Immature natural killer cell (primary cell): ENCODE data around the gene OMP. TPM values are rescaled to one million over a fixed set of nuclear protein-coding genes. Genes with fewer than 3 reads are reported as not detected.

Experiments used
- DNase-seq, 3 donors: peaks; one replicate each; pipeline ENCODE4 v3.0.0; 2022; ENCODE audit warnings: mixed read lengths in 1 of 3
- H3K27ac Mint-ChIP-seq, 6 donors: one replicate each; pipeline ENCODE4 v1.8.0; 2020; ENCODE audit warnings: mixed read lengths in 6 of 6, mild to moderate bottlenecking in 5 of 6, inconsistent platforms in 4 of 6, moderate library complexity in 3 of 6
- H3K27me3 Mint-ChIP-seq, 3 donors: one replicate each; pipeline ENCODE4 v1.8.0; 2020 to 2021; ENCODE audit warnings: low read depth in 3 of 3, mild to moderate bottlenecking in 3 of 3, mixed read lengths in 3 of 3, moderate library complexity in 3 of 3, inconsistent platforms in 1 of 3
- H3K36me3 Mint-ChIP-seq, 3 donors: one replicate each; pipeline ENCODE4 v1.8.0; 2020; ENCODE audit warnings: mixed read lengths in 3 of 3, inconsistent platforms in 2 of 3, mild to moderate bottlenecking in 2 of 3
- H3K4me1 Mint-ChIP-seq, 2 donors: one replicate each; pipeline ENCODE4 v1.8.0; 2020; ENCODE audit warnings: inconsistent platforms in 2 of 2, mild to moderate bottlenecking in 2 of 2, mixed read lengths in 2 of 2, moderate library complexity in 1 of 2
- H3K4me3 Mint-ChIP-seq, 5 donors: one replicate each; pipeline ENCODE4 v1.8.0; 2020; ENCODE audit warnings: mild to moderate bottlenecking in 5 of 5, mixed read lengths in 5 of 5, inconsistent platforms in 3 of 5, moderate library complexity in 3 of 5
- H3K9me3 Mint-ChIP-seq, 6 donors: one replicate each; pipeline ENCODE4 v1.8.0; 2020; ENCODE audit warnings: mild to moderate bottlenecking in 6 of 6, mixed read lengths in 6 of 6, inconsistent platforms in 4 of 6, moderate library complexity in 3 of 6
- polyA plus RNA-seq, 3 donors: library from polyadenylated mRNA; unstranded; fragments of 300-500 nt; fragmentation: Illumina TruSeq; gene quantifications; one replicate each; pipeline ENCODE4 v1.2.3, GENCODE V29; 2021

The OMP gene
- polyA plus RNA-seq, 3 donors from 2014 or later = not detected

- no peak overlapping the region for H3K4me3 Mint-ChIP-seq
Measured at GRCh38 chr11:77063861-77064260, 38.8 kb upstream of the OMP start.

GRCh38 chr11:77064648-77065217, 37.9 kb upstream of the OMP start:
- H3K4me1 Mint-ChIP-seq = peaks cover 28 to 30% of the 10 kb centered on the region in 2 donors
- peaks cover 0 to 4% (median 0%) of the 10 kb centered on the region in 6 donors for H3K9me3 Mint-ChIP-seq
- no peaks in the 10 kb centered on the region for H3K36me3 Mint-ChIP-seq
- H3K27me3 Mint-ChIP-seq = peaks cover 8 to 23% (median 8%) of the 10 kb centered on the region in 3 donors
- DNase-seq = no peak
- peak overlapping the region in 4 of 5 donors; percentile 14 to 51 (median 48) for H3K4me3 Mint-ChIP-seq
- peak overlapping the region in 1 of 6 donors; percentile 57 for H3K27ac Mint-ChIP-seq

More at GRCh38 chr11:77063861-77064260, 38.8 kb upstream of the OMP start:
- no peaks in the 10 kb centered on the region for H3K36me3 Mint-ChIP-seq
- peaks cover 23 to 24% of the 10 kb centered on the region in 2 donors for H3K4me1 Mint-ChIP-seq
- no peak for DNase-seq
- H3K9me3 Mint-ChIP-seq = peaks cover 0 to 4% (median 0%) of the 10 kb centered on the region in 6 donors
- H3K27me3 Mint-ChIP-seq = peaks cover 8 to 19% (median 8%) of the 10 kb centered on the region in 3 donors
- no peak overlapping the region for H3K27ac Mint-ChIP-seq

- Mint-ChIP-seq H3K9me3 (peaks cover 0 to 4% (median 0%) of the 10 kb centered on the region in 6 donors), H3K27me3 (peaks cover 6 to 20% (median 8%) of the 10 kb centered on the region in 3 donors), H3K27ac (peak overlapping the region in 2 of 6 donors; percentile 53 to 81), H3K4me3 (peak overlapping the region; percentile 85 to 90 (median 86)), H3K4me1 (peaks cover 33 to 41% of the 10 kb centered on the region in 2 donors), H3K36me3 (no peaks in the 10 kb centered on the region)
- DNase-seq = no peak
Measured at GRCh38 chr11:77065878-77066228, 36.8 kb upstream of the OMP start.

- Mint-ChIP-seq H3K27ac (peak within 1 kb of the TSS in 5 of 6 donors; percentile 53 to 81 (median 54)), H3K36me3 (no peaks in the 10 kb centered on the region), H3K4me3 (peak within 1 kb of the TSS; percentile 85 to 90 (median 86)), H3K27me3 (peaks cover 6 to 20% (median 8%) of the 10 kb centered on the region in 3 donors), H3K4me1 (peaks cover 35 to 47% of the 10 kb centered on the region in 2 donors), H3K9me3 (peaks cover 0 to 4% (median 0%) of the 10 kb centered on the region in 6 donors)
- peak; percentile 88 to 90 (median 89) for DNase-seq
Measured at GRCh38 chr11:77066229-77067042, 36.2 kb upstream of the OMP start, which contains the start of gene CAPN5. Gene CAPN5, plus strand, starts transcription at chr11:77066971. Its CDS starts 17,916 bp downstream, at chr11:77084887.

GRCh38 chr11:77067861-77068443, 34.7 kb upstream of the OMP start:
- Mint-ChIP-seq H3K9me3 (no peaks in the 10 kb centered on the region), H3K4me1 (peaks cover 50 to 62% of the 10 kb centered on the region in 2 donors), H3K36me3 (no peaks in the 10 kb centered on the region), H3K4me3 (peak overlapping the region; percentile 68 to 90 (median 82)), H3K27me3 (peaks cover 7 to 27% (median 8%) of the 10 kb centered on the region in 3 donors), H3K27ac (peak overlapping the region in 2 of 6 donors; percentile 54 to 70)
- no peak for DNase-seq

- H3K4me1 Mint-ChIP-seq = peaks cover 58 to 70% of the 10 kb centered on the region in 2 donors
- no peaks in the 10 kb centered on the region for H3K36me3 Mint-ChIP-seq
- DNase-seq = no peak
- no peaks in the 10 kb centered on the region for H3K9me3 Mint-ChIP-seq
- H3K27me3 Mint-ChIP-seq = peaks cover 9 to 26% (median 10%) of the 10 kb centered on the region in 3 donors
- peak overlapping the region; percentile 56 to 90 (median 82) for H3K4me3 Mint-ChIP-seq
- no peak overlapping the region for H3K27ac Mint-ChIP-seq
Measured at GRCh38 chr11:77068457-77069335, 33.9 kb upstream of the OMP start.

GRCh38 chr11:77069336-77069968, 33.2 kb upstream of the OMP start:
- Mint-ChIP-seq H3K9me3 (no peaks in the 10 kb centered on the region), H3K4me1 (peaks cover 65 to 77% of the 10 kb centered on the region in 2 donors)

GRCh38 chr11:77069969-77070582, 32.6 kb upstream of the OMP start:
- no peaks in the 10 kb centered on the region for H3K9me3 Mint-ChIP-seq
- peak overlapping the region in 1 of 5 donors; percentile 32 for H3K4me3 Mint-ChIP-seq
- H3K27me3 Mint-ChIP-seq = peaks cover 9 to 23% (median 10%) of the 10 kb centered on the region in 3 donors
- no peak overlapping the region for H3K27ac Mint-ChIP-seq
- H3K36me3 Mint-ChIP-seq = no peaks in the 10 kb centered on the region
- no peak for DNase-seq
- H3K4me1 Mint-ChIP-seq = peaks cover 67 to 84% of the 10 kb centered on the region in 2 donors

More at GRCh38 chr11:77069336-77069968, 33.2 kb upstream of the OMP start:
- Mint-ChIP-seq H3K27me3 (peaks cover 9 to 26% (median 10%) of the 10 kb centered on the region in 3 donors), H3K27ac (no peak overlapping the region), H3K36me3 (no peaks in the 10 kb centered on the region), H3K4me3 (peak overlapping the region in 4 of 5 donors; percentile 22 to 90 (median 35))
- DNase-seq = no peak

GRCh38 chr11:77071077-77071476, 31.6 kb upstream of the OMP start:
- no peaks in the 10 kb centered on the region for H3K9me3 Mint-ChIP-seq
- H3K27ac Mint-ChIP-seq = no peak overlapping the region
- H3K36me3 Mint-ChIP-seq = no peaks in the 10 kb centered on the region
- H3K4me1 Mint-ChIP-seq = peaks cover 69 to 88% of the 10 kb centered on the region in 2 donors
- DNase-seq = no peak
- no peak overlapping the region for H3K4me3 Mint-ChIP-seq
- H3K27me3 Mint-ChIP-seq = peaks cover 9 to 19% (median 13%) of the 10 kb centered on the region in 3 donors

- H3K9me3 Mint-ChIP-seq = no peaks in the 10 kb centered on the region
- peak overlapping the region; percentile 57 to 86 (median 69) for H3K4me3 Mint-ChIP-seq
- DNase-seq = peak; percentile 31 to 36 (median 35)
- H3K27ac Mint-ChIP-seq = peak overlapping the region; percentile 56 to 90 (median 80)
- peaks cover 76 to 96% of the 10 kb centered on the region in 2 donors for H3K4me1 Mint-ChIP-seq
- H3K36me3 Mint-ChIP-seq = no peaks in the 10 kb centered on the region
- H3K27me3 Mint-ChIP-seq = peaks cover 9 to 21% (median 13%) of the 10 kb centered on the region in 3 donors
Measured at GRCh38 chr11:77071671-77072605, 30.7 kb upstream of the OMP start.

GRCh38 chr11:77072851-77073327, 29.8 kb upstream of the OMP start:
- peak; percentile 77 to 80 (median 80) for DNase-seq
- H3K4me3 Mint-ChIP-seq = peak overlapping the region; percentile 57 to 86 (median 69)
- peaks cover 4 to 17% (median 7%) of the 10 kb centered on the region in 3 donors for H3K27me3 Mint-ChIP-seq
- peaks cover 68 to 90% of the 10 kb centered on the region in 2 donors for H3K4me1 Mint-ChIP-seq
- no peaks in the 10 kb centered on the region for H3K9me3 Mint-ChIP-seq
- H3K27ac Mint-ChIP-seq = peak overlapping the region; percentile 75 to 90 (median 82)
- H3K36me3 Mint-ChIP-seq = no peaks in the 10 kb centered on the region
